ENCODE results near the gene ZFAND5.

DNA sequence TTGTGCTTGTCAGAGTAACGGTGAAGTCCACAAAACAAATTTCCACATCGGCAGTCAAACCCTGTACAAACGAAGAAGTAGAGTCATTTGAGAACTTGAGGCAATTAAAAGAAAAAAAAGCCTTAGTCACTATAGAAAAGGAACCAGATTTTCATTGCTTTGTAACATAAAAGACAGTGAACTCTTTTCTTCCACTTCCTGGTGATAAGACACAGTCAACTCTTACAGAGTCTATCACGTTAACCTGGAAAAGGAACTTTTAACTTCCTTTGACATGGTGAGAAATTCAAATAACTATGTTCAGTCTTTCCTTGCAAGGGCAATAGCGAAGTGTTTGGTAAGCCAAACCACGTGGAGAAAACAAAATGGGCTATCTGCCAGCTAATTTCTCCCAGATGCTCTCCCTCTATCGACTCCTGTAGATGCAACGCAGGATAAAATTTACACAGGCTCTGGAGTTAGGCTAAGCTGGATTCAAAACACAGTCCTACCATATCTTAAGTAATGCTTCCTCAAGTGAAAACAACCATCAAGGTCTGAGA, 8.9 kb downstream of the ZFAND5 start:
- TF ChIP-seq CTCF (IDR thresholded peaks at IDR 0.05) (no peak), POLR2AphosphoS5 (IDR thresholded peaks at IDR 0.05) (peak in 3 of 4 donors; percentile 32 to 45 (median 40)), POLR2A (IDR thresholded peaks at IDR 0.05) (no peak)
